GM18519 (cell line): ENCODE measurements around the gene PPP1R9A.
"Not testable (repeated sequence)": the region's sequence is repeated elsewhere in the genome, so short reads cannot be mapped to it uniquely, and the experiment has no call there.

ENCODE experiments used
- ATAC-seq: cut with Tn5 transposase; IDR thresholded peaks from one replicate; pipeline ENCODE4 v1.9.1; 2021; ENCODE audit warnings: mild to moderate bottlenecking, moderate library complexity; ENCODE audit not compliant: unreplicated experiment, low FRiP score

Gene PPP1R9A

DNA sequence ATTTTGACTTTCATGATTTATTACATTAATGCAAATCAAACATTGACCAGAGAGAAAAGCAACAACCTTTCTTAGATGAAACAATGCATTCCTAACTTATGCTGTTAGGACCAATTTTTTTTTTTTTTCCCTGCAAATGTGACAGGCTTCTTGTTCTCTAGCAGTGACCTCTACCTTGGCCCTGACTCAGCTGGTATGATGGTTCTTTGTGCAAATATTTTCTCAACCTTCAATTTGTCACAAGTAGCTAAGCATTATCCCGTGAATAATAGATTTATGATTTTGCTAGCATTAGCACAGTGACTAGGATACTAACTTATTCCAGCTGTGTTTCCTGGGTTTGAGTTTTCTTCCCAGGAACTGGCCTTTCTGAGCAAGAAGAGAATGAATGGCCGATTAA lies 64.9 kb downstream of the PPP1R9A start:
- no peak for ATAC-seq

DNA sequence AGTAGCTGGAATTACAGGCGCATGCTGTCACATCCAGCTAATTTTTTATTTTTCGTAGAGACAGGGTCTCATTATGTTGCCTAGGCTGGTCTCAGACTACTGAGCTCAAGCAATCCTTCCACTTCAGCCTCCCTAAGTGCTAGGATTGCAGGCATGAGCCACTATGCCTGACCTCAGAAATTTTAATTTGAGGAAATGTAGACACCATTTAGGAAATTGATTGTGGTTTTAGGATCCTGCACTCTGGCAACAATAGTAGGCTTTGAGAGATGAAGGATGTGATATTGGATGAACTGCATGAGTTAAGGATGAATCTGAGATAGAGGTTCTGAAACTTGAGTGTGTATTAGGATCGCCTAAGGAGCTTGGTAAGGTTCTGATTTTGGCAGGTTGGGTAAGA lies 66.5 kb downstream of the PPP1R9A start:
- ATAC-seq = no peak

DNA sequence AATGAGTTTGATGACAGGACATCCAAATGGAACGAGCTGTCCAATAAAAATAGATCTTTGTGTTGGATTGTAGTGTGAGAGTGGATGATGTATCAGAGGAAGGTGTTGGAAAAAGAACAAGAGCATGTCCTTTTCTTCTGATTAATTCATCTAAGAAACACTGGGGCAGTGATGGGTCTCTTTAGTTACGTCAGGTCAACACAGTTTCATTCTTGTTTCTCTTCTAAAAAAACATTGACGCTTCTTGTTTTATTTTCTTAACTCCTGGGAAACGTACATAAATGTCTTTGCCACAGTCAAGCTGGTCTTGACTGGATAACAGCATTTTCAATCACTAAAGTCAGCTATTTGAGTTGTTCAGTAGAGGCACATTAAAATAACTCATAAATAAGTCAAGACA lies 67.0 kb downstream of the PPP1R9A start:
- ATAC-seq = no peak

DNA sequence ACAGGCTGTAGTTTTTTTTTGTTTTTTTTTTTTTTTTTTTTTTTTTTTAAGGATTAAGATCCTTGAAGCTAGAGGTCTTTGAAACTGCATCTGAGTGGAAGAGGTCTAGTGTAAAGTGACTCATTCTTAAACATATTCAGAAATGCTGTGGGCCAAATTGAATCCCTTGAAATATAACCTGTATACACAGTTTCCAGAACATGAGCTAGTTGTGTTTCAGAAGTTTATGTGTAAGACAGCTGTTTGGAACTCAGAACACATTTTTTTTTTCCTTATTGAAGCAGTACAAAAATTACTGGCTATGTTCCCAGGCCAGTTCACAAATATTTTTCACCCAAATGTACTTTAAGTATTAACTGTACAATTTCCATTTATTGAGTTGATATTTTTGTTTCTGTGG lies 67.9 kb downstream of the PPP1R9A start:
- ATAC-seq = no peak

DNA sequence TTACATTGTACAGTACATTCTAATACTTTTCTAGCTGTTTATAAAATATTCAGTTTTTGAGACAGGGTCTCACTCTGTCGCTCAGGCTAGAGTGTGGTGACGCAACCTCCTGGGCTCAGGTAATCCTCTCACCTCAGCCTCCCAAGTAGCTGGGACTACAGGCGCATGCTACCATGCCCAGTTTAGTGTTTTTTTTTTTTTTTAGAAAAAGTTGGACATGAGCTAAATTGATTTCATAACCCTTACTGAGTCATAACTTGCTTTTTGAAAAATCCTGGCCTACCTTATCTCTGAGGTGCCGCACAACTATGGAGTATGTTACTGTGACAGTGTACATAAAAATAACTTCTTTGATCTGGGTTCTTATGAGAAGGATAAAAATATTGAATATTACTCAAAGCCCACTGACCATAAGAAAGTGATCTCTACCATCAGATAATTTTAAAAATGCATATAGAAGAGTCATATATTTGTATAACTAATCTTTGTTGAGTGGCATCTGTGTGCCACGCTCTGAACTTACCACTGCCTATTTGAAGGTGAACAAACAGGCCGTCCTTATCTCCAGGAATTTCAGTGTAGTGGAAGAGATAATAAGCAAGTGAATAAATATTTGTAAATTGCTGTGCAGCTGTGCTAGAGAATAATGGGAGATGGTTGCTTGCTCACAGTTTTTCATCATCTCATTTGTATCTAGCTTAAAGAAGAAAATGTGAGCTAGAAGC lies 73.2 kb downstream of the PPP1R9A start:
- no peak for ATAC-seq

DNA sequence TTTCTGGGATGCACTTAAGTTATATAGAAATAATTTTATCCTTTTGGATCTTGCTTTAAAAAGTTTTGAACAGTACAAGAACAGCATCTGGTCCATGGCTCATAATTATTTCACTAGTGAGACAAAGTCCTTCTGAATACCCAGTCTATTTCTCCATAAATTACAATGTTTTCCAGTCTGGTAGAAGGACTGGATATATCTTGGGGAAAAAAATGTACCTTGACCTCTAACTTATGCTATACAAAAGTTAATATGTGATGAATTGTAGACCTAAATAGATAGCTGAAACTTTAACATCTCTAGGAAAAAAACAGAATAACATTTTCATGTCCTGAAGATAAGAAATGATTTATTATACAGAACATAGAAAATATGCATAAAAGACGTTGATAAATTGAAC lies 88.5 kb downstream of the PPP1R9A start:
- no peak for ATAC-seq

DNA sequence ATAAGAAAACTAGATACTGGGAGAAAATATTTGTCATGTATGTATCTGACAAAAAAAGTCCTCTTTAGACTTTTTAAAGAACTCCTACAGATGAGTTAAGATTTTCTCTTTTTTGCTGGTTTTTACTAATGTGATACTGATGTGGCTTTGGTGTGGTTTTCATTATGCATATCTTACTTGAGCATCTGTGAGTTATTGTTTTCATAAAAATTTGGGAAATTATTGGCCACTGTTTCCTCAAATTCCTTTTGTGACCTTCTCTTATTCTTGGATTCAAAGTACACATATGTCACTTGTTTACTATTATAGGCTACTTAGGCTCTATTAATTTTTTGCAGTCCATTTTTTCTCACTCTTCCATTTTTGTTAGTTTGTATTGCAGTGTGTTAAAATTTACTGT lies 89.0 kb downstream of the PPP1R9A start:
- no peak for ATAC-seq

DNA sequence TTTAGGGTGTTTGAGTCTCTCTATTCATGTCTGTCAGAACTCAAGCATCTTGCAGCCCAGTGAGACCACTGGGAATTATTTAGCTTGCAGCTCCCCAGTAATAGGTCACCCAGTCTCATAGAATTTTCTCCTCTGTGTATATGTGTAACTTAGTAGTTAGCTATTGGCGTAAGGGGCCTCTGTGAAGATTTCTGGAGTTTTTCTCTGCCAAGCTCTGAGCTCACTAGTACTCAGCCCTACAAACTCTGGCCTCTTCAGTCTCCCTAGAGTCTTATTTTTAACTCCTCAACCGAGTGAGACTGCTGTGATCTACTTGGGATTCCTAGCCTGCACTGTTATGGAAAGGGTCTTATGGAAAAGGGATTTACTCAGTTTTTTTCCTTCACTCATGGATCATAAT lies 90.2 kb downstream of the PPP1R9A start:
- no peak for ATAC-seq

DNA sequence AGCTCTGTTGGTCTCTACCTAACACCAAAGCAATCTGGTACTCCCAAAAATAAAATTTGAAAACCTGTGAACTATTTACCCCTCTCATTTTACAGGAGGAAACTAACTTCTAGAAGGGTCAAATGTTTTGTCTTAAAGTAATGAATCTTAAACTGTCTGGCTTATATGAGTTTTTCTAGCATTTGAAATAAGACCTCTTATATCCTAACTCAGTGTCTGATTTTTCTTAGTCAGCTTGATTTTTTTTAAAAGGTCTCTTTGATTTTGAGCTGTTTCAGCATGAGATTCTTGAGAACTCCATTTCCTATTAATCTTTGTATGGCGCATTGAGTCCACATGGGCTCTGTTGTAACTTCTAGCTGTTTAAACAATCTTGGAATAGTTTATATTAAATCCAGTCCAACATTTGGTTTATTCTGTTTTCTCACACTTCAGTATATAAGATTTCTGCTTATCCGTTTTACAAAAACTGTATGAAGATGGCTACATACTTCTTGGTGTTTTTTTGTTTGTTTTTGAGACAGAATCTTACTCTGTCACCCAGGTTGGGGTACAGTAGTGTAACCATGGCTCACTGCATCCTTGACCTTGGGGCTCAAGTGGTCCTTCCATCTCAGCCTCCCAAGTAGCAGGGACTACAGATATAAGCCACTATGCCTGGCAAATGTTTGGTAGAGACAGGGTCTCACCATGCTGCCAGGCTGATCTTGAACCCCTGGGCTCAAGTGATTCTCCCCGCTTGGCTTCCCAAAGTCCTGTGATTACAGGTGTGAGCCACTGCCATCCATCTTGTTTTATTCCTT lies 91.1 kb downstream of the PPP1R9A start:
- ATAC-seq = no peak

DNA sequence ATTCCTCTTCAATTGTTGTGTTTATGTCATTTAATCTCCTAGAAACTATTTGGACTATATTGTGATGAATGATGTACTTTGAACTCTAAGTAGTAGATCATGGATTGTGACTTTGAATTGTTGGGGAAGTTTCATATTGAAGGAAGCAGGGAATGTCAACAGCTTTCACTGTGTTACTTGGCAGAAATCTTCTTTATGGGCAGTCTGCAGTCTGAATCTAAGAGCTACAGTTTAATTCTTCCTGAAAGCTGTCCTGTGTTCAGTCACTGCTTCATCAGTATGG lies 91.6 kb downstream of the PPP1R9A start:
- ATAC-seq = no peak

DNA sequence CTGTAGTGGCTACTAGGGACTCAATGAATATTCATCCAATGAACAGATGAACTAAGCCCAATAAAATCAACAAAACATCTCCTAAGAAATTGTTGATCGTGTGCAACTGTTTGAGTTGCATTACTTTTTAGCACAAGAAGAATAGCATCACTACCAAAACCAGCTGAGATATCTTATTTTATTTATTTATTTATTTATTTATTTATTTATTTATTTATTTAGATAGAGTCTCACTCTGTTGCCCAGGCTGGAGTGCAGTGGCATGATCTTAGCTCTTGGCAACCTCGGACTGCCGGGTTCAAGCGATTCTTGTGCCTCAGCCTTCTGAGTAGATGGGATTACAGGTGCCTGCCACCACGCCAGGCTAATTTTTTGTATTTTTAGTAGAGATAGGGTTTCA lies 92.2 kb downstream of the PPP1R9A start:
- ATAC-seq = not testable (repeated sequence)

DNA sequence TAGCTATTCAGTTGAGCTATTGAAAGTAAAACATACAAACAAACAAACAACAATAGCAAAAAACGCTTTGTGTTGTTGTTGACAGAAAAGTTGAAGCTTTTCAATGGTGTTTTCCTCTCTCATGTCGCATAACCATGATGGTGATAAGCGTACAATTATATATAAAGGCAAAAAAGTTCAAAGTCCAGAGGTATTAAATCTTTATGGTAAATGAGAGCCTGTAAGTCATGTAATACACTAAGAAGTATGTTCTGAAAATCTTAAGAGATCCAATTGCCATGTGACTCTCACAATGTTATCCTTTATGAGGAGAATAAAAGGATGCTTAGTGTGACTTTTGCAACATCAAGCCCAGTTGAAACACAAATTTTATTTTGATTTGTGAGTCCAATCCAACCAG lies 93.9 kb downstream of the PPP1R9A start:
- no peak for ATAC-seq

DNA sequence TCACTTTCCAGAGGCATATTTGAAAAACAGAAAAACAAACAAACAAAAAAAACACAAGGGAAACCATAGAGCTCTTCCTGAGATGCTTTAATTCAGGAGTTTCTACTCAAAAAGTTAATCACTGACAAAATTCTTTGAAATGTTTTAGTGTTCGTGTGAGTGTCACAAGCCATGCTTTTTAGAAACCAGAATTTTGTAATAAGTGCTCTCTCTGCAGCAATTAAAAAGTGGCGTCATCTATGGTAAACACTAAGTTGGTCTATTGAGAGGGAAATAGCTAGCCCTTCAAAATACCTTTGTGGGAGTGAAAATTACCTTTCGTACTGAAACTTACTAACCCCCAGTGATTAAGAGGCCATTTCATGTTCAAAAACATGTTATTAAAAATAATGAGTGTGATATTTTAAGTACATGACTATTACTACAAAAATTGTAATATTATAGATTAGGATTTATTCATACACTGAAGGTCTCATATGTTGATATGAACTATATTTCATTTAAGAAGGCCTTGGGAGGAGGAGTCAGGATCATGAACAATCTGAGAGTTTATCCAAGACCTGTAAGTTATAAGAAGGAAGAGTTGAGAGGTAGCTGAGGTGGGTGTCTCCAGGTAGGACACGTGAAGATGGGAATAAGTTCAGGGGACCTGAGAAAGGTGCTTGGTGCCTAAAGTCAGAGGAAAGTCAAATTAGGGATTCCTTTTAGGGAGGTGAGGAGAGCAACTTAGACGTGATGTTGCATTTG lies 94.6 kb downstream of the PPP1R9A start:
- no peak for ATAC-seq

DNA sequence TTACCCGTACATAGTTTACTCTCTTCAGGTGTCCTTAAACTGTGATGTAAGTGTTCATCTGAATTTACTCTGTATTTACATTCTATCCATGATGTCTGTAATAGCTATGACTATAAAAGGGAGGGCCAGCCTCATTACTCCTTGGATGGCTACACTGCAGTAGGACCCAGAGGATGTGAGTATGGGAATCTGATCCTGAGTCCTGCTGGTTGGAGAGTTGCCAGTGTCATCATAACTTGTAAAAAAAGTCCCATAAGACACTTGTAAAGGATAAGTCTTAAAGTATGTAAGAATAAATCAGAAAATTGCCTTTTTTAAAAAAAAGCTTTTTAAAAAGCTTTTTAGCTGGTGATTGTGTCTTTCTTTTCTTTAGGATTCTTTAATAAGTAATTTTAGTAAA lies 95.4 kb downstream of the PPP1R9A start:
- no peak for ATAC-seq

DNA sequence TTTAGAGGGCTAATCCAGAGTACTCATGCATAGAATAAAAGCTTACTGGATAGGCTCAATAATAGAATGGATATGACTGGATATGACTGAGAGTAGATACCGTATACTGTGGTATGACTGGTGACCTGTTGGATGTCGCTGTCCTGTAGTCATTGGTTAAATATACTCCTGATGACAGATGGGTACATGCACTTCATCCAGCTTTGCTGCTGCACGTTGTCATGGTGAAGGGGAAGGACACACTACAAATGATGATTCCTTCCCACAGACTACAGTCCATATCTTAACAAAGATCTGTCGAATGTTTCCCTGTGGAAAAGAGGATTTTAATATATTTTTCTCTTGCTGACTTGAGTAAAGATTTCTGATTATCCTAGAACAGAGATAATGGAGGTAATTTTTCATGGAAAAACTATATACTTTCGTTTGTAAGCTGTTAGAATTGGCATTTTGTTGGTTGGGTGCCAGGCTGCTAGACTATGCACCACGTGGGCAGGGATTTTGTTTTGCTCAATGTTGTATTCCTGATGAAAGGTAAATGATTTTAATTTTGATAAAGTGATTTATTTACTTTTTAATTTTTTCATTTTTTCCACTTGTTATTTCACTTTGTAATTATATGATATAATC lies 97.3 kb downstream of the PPP1R9A start:
- ATAC-seq = no peak

DNA sequence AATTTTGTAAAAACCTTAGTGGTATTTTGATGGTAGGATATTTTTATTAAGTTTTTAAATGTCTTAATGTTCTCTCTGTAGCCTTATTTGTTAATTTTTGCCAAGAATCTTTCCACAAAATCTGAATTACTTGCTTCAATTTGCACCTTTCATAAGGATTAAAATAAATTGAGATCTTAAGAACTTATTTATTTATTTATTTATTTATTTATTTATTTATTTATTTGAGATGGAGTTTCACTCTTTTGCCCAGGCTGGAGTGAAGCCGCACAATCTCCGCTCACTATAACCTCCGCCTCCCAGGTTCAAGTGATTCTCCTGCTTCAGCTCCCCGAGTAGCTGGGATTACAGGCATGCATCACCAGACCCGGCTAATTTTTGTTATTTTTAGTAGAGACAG lies 98.6 kb downstream of the PPP1R9A start:
- ATAC-seq = no peak

DNA sequence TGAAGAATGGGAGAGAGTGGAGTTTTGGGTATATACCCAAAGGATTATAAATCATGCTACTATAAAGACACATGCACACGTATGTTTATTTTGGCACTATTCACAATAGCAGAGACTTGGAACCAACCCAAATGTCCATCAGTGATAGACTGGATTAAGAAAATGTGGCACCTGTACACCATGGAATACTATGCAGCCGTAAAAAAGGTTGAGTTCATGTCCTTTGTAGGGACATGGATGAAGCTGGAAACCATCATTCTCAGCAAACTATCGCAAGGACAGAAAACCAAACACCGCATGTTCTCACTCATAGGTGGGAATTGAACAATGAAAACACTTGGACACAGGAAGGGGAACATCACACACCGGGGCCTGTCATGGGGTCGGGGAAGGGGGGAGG lies 101.4 kb downstream of the PPP1R9A start:
- not testable (repeated sequence) for ATAC-seq

DNA sequence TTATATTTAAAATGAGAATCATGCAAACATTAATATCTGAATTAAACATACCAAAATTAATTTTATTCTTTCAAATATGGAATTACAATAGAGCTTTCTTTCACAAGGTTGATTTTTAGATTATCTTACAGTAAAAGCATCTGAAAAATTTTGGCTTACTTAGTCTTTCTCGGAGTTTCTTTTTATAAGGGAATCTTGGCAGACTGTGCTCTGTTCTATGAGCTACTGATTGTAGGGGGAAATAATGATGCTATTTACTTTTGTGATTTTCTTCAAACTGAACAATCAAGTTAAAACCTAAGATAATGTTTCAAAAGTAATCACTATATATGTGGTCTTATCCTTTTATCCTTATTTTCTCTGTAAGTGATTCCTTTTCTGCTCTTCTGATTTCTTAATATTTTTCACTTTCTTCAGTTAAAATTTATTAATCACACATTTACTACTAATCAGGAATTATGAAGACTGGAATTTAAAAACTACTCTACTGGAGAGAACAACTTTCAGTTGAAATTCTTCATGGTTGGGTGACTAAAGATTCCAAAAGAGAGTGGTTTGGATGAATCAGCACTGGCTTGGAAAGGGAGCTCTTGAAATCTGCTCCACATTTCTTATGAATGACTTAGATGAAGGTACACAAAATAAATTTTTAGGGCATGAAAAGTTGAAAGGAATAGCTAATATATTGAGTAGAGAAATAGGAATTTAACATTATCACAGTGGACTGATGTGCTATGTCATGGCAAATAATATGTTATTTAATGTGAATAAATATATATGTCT lies 103.9 kb downstream of the PPP1R9A start:
- ATAC-seq = no peak

DNA sequence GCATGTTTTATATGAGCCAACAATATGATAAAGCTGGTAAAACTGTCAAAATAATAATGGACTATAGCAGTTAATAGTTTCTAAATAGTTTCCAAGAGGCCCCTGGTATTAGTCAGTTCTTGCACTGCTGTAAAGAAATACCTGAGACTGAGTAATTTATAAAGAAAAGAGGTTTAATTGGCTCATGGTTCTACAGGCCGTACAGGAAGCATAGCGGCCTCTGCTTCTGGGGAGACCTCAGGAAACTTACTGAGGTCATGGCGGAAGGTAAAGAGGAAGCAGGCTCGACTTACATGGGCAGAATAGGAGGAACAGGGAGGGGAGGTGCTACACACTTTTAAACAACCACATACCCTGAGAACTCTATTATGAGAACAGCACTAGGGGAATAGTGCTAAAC lies 104.6 kb downstream of the PPP1R9A start:
- ATAC-seq = no peak

DNA sequence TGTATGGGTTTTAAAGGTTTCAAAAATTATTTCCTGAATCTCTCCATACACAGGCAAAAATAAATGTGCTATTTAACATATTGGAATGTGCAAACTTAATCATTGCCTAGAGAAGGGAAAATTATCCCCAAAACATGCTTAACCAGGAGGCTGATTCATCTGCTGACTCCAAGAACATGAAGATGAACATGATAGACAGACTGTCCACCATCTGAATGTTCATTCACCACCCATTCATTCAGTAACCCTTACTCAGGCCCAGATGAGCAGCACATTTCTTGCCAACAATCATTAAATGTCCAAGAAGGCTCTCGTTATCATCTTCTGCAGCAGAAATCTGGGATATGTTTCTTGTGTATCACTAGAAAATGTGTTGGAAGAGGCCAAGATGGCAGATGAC lies 110.6 kb downstream of the PPP1R9A start:
- no peak for ATAC-seq
